ENCODE results near the gene BTBD2.
A peak's percentile ranks its signal among the peaks of the same experiment; 100 is the strongest.
"Not testable (repeated sequence)": the region's sequence is repeated elsewhere in the genome, so short reads cannot be mapped to it uniquely, and the experiment has no call there.

The BTBD2 gene

DNA sequence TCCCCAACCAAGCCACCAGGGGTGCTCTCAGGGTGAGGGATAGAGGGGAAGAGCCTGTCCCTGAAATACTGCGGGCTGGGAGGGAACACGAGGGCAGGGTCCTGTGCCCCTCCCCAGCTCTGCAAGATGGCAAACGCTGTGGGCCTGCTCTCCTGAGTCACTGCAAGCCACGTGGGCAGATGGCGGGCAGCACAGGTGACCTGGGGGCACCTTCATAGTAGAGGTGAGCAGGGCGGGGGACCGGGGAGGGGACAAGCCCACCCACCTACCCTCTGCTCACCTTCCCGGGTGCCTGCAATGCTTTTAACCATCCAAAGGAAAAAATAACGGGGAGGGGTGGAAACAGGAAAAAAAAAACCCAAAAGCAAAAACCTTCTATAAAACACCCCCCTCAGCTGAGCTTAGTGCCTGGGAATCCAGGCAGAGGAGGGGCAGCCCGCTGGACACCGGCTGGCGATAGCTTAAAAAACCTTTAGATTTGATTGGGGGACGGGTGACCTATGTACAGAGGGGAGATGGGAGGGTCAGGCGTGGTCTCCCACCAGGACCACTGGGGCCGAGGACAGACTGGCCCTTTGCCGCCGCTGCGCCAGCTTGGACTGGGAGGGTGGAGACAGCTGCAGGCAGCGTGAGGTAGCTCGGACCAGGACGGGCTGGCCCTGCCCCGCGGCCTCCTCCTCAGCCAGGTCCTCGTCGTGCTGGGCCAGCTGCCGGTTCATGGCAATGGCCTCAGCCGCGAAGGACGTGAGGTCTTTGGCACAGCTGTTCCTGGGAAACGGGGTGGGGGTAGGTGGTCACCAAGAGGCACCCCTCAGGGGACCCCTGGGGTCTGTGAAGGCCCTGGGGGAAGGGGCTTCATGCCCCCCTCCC, 23.8 kb upstream of the BTBD2 start:
- DNase-seq = no peak

DNA sequence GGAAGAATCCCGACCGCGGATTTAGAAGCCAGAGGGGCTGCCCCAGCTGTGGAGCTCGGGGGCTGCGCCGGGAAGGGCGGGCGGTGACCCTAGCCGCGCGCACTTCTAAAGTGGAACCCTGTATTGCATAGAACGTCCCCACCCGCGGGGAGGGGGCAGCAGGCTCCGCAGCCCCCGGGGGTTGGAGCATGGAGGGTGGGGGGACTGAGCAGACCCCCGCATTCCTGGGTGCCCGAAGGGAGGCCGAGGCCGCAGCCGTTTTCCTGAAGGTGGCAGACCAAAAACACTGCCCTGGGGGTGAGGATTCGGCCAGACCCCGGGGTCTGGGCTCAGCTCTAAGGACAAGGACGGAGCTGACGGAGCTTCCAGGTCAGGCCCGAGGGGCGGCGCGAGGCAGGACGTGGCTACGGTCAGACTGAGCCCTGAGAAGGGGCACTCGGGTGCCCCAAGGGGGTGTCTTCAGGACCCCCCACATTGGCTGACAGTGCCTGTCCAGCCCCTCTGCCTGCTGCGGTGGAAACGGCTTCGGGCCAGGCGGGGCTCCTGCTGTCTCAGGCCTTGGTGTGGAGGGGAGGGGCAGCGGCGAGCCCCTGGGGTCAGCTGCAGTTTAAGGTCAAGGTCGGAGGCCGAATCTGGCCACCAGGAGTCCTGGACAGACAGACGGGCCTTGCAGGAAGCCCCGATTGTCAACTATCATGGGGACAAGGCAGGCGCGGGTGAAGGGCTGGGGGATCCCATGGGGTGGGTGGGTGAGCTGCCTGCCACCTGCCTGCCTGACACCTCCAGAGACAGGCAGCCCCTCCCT, 23.0 kb upstream of the BTBD2 start:
- DNase-seq = no peak

DNA sequence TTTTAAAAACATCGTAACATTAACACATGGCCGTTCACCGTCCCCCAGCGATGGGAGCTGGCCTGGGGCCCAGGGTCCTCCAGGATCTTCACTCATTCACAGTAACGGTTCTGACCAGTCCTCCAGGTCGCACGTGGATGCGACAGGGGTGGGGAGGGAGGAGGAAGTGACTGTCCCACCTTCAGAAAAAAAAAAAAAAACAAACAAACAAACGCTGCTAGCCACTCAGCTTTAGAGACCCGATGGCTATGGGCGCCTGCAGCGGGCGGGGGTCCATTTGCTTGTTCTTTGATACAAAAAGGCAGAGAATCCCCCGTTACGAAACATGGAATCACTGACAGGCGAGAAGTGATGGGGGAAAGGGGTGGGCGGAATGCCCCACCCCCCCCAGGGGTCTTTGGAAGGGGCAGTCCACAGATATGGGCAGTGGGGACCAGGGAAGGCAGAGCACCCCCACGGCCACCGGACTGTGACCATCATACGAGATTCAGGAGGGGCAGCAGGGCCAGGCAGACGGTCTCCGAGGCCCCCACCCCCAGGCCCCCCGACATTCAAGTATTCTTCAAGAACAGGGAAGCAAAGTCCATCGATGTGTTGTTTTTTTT, 22.2 kb upstream of the BTBD2 start:
- DNase-seq = no peak

DNA sequence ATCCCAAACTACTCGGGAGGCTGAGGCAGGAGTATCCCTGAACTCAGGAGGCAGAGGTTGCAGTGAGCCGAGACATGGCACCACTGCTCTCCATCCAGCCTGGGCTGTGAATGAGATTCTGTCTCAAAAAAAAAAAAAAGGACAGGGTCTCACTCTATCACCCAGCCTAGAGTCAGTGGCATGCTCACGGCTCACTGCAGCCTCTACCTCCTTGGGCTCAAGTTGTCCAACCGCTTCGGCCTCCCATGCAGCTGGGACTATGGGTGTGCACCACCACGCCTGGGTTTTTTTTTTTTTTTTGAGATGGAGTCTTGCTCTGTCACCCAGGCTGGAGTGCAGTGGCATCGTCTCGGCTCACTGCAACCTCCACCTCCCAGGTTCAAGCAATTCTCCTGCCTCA, 20.9 kb upstream of the BTBD2 start:
- peak in 1 of 5 donors; percentile 0 for DNase-seq

DNA sequence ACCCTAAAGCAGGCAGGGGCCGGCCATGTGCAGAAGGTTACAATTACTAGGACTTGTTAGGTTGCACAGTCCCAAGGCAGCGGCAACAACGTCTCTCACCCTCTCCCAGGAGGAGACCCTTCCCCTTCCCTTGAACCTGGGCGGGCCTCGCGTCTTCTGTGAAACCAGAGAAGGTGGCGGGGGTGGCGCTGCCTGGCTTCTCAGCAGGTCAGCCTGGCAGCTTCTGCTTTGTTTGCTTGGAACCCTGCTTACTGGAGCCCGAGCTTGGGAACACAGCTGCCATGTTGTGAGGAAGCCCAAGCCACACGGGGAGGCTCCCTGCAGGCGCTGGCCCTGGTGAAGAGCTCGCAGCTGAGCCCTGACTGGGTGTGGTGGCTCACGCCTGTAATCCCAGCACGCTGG, 20.1 kb upstream of the BTBD2 start:
- DNase-seq = peak in 1 of 5 donors; percentile 1

DNA sequence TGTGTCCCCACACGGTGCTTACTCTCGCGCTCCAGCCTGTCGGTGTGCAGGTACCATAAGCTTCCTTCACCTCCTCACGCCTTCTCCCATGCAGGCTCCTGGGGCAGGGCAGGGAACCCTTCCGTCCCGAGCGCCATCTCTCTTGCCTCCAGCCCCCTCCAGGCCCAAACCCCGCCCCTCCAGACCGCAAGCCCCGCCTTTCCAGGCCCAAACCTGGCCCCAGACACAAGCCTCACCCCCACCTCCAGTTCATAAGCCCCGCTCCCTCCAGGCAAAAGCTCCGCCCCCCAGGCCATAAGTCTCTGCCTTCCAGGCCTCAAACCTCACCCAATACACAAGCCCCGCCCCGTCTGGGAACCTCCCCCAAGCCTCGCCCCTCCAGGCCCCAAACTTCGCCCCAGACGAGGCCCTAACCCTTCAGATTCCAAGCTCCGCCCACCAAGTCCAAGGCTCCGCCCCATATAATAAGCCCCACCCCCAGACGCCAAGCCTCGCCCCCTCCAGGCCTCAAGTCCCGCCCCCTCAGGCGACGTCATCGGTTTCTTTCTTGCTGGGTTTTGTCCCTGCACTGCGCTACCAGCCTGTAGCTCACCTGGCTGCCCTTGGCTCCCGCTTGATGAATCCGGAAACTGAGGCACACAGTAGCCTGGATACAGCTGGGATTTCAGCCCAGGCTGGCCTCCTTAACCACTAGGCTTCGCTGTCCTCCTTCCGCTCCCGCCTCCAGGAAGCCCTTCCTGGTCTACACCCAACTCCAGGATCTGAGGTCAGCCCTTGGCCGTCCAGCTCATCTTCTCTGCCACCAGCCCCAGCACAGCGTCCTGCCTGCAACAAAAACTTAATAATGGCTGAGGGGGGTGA, 19.4 kb upstream of the BTBD2 start:
- DNase-seq = peak; percentile 50 to 66 (median 64)

DNA sequence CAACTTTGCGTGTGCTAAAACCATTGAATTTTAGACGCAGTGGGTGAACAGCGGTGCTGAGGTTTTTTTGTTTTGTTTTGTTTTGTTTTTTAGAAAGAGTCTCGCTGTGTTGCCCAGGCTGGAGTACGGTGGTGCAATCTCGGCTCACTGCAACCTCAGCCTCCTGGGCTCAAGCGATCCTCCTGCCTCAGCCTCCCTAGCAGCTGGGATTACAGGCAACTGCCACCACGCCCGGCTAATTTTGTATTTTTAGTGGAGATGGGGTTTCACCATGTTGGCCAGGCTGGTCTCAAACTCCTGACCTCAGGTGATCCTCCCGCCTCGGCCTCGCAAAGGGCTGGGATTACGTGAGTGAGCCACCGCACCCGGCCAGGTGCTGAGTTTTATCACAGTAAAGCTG, 18.7 kb upstream of the BTBD2 start:
- not testable (repeated sequence) for DNase-seq

DNA sequence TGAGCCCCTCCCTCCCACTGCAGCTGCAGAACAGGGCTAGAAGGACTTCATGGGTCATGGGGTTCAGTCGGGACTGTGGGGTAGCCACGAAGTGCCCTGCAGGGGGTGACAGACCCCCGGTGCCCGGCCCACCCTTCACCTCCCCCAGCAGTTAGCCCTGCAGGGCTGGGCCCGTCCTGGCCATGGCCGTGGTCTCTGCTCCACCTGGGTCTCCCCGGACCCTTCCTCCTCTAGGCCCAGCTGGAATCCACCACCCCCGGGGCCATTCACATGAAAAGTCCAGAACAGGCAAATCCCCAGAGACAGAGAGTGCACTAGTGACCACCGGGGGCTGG, 18.3 kb upstream of the BTBD2 start:
- DNase-seq = no peak

DNA sequence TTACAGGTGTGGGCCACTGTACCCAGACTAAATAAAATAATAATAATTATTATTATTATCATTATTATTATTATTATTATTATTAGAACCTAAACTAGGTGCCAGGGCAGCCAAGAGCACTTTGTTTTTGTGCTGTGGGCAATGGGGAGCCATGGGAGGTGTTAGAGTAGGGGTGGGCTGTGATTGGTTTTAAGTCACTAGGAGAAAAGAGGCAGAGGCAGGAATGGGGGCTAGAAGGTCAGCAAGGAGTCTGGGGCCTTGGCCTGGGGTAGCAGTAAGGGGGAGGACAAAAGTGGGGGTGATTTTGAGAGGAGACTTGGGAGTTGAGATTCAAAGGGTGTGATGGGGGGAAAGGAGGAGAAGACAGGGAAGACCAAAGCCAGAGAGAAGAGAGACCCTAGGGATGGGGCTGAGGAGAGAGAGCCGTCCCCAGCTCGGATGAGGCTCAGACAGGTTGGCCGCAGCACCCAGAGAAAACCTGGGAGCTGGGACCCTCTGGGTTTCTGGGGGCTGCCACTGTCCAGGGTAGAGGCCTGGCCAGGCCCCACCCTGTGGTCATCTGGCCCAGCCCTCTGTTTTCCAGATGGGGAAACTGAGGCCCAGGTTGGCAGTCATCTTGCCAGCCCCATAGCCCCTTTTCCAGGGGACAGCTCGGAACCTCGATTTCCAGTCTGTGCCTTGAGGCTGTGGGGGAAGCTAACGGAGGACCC, 17.8 kb upstream of the BTBD2 start:
- DNase-seq = no peak

DNA sequence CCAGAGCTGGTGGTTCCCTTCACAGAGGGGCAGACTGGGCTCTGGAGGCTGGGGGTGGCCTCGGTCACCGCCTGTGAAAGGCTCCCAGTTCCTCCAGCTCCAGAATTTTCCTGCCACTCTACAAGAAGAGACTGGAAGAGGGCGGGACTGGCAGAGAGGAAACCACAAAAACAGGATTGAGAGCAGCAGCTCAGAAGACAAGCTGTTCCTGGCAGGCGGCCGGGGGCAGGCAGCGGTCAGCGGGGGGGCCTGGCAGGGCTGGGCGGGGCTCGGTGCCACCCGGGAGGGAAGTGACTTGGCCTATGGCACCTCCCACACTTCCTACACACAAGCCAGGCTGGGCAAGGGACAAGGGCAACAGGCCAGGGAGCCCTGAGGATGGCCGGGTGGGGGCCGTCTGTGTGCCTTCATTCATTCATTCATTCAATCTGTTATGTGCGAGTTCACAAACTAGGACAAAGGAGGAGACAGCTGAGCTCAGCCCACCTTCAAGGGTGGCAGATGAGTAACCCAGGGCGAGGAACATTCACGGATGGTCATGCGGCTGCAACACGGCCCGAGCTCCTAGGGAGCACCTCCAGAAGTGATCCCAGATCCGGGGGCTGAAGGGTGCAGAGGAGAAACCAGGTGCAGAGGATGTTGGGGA, 16.9 kb upstream of the BTBD2 start:
- DNase-seq = peak in 1 of 5 donors; percentile 71

DNA sequence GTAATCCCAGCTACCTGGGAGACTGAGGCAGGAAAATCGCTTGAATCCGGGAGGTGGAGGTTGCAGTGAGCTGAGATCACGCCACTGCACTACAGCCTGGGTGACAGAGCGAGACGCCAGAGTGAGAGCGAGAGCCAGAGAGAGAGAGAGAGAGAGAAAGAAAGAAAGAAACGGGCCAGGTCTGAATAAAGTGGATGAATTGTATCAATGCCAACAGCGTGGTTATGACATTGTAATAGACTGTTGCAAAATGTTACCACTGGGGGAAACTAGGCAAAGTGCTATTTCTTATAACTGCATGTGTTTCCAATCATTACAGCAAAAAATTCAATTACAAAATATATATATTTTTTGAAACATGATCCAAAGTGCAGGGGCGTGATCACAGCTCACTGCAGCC, 11.8 kb upstream of the BTBD2 start:
- DNase-seq = no peak

DNA sequence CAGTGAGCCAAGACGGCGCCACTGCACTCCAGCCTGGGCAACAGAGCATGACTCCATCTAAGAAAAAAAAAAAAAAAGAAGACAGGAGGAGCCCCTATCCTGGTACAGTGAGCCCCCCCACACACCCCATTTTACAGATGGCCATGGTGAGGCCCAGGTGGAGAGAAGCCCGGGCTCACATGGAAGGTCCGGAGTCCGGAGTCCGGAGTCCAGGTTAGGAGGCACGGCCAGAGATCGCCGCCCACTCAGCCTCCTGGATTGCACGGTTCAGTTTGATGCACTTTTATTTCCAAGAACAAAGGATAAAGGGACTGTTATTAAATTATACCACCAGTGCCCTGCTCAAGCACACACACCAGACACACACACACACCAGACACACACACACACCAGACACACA, 11.3 kb upstream of the BTBD2 start:
- no peak for DNase-seq

DNA sequence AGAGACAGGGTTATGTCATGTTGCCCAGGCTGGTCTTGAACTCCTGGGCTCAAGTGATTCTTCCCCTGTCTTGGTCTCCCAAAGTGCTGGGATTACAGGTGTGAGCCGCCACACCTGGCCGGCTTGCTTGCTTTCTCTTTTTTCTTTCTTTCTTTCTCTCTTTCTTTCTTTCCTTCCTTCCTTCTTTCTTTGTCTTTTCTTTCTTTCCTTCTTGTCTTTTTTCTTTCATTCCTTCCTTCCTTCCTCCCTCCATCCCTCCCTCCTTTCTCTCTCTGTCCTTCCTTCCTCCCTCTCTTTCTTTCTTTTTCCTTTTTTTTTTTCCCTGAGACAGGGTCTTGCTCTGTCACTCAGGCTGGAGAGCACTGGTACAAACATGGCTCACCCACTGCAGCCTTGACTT, 6.8 kb upstream of the BTBD2 start:
- no peak for DNase-seq

DNA sequence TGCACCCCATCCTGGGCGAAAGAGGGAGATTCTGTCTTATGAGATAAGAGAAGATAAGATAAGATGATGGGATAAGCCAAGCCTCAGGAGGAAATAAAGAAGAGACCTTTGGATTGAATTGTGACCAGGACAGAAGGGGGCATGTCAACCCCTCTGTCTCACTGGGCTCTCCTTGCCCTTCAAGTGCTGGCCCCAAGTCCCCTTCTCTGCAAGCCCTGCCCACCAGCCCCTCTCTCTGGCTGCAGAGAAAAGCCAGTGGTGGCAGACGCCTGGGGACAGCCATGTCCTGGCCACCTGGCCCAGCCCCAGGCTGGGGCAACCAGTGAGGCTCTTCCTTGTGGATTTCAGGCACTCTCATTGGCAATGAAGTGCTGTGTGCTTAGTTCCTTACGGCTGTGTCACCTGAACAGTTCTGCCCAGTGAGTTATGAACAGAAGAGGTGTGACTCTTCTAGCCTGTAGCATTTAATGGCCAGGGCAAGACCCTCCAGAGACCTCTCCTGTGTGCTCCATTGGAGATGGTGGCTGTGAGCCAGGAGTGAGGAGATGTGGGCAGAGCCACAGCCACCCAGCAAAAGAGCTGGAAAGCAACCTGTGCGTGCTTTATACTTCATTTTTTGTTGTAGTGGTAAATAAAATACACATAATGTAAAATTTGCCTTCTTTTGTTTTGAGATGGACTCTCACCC, 6.1 kb upstream of the BTBD2 start:
- DNase-seq = no peak

DNA sequence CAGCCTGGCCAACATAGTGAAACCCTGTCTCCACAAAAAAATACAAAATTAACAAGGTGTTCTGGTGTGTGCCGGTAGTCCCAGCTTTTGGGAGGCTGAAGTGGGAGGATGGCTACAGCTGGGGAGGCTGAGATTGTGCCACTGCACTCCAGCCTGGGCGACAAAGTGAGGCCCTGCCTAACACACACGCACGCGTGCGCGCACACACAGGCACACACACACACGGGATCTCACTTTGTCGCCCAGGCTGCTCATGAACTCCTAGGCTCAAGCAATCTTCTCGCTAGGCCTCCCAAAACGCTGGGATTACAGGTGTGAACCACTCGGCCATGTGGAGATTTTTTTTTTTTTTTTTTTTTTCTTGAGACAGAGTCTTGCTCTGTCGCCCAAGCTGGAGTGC, 3.2 kb upstream of the BTBD2 start:
- DNase-seq = no peak

DNA sequence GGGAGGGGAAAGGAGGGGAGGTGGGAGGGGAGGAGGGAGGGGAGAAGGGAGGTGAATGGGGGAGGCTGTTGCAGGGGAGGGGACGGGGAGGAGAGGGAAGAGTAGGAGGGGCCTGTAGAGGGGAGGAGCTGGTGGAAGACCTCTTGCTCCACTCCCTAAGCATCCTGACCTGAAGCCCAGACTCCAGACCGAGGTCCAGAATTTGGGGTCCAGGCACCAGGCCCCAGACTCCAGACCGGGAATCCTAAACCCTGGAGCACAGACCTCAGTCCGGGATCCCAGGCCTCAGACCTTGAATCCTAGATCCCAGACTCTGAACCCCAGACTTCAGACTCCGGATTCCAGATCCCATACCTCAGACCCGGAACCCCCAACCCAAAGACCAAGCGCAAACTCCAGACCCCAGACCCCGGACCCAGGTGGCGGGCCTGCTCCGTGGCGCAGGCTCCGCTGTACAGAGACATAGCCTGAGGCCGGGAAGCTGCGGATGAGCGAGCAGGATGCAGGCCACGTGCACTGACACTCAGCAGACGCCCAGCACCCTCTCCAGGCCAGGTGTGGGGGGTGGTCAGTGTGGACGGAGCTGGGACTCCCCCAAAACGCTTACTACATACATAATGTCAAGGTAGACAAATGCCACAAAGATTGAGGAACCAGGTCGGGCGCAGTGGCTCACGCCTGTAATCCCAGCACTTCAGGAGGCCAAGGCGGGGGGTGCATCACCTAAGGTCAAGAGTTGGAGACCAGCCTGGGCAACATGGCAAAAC, 710 bp upstream of the BTBD2 start:
- DNase-seq = peak; percentile 43 to 71 (median 52)

DNA sequence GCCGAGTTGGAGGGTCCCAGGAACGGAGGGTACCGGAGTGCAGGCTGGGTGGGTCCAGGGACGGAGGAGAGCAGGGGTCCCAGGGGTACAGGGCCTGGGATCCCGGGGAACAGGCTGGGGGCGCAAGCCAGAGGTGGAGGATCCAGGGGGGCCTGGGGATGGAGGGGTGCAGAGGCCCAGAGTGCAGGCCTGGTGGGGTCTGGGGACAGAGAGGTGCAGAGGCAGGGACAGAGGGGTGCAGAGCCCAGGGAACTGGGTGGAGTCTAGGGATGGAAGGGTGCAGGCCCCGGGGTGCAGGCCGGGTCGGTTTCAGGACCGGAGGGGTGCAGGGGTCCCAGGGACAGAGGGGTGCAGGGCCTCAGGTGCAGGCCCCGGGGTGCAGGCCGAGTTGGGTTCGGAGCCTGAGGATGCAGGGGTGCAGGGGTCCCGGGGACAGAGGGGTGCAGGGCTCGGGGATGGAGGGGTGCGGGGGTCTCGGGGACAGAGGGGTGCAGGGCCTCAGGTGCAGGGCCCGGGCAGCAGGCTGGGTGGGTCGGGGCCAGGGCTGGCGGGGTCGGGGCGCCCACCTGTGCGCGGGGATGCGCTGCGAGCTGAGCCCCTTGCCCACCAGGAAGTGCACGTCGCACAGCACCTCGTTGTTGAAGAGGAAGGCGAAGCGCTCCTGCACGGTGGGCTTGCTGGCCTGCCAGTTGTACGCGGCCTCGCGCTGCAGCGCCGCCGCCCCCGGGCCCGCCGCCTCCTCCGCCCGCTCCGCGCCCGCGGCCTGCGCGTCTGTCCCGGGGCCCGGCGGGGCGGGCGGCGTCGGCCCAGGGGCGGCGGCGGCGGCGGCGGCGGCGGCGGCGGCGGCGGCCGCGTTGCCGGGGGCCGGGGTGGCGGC, 545 bp downstream of the BTBD2 start:
- peak in 1 of 5 donors; percentile 52 for DNase-seq

DNA sequence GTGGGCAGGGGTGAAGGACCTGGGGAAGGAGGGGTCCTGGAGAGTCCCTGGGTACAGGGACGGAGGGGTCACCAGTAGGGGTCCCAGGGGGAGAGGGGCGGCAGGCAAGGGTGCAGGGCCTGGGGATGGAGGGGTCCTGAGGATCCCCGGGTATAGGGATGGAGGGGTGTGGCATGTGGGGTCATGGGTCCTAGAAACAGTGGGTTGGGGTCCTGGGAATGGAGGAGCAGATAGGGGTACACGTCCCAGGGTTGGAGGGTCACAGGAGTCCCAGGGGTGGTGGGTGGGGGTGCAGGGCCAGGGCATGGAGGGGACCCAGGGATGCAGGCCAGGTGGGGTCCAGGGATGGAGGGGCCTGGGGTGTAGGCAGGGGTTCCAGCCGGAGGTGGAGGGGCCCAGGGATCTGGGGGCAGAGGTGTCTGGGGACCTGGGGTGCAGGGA, 1.4 kb downstream of the BTBD2 start:
- no peak for DNase-seq

DNA sequence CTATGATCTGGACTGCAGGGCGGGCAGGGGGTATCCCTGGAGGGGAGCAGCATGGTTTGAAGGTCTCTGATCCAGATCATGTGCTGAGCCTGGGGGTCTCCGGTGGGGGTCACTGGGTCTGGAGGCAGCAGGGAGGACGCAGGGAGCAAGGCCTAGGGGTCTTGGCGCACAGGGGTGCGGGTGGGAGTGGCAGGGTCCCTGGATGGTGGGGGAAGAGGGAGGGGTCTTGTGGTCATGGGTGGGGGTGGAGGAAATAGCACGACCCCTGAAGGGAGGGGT, 1.9 kb downstream of the BTBD2 start:
- no peak for DNase-seq

Data from T-helper 1 cell (primary cell).